DND-41 (cell line): ENCODE measurements around the gene PIEZO2.

Experiments used
- ATAC-seq: fragments of 200-7000 bp; cut with Tn5 transposase; 3 replicates; pipeline ENCODE4 v1.9.1; 2021; ENCODE audit warnings: low read depth; ENCODE audit not compliant: insufficient read depth
- DNase-seq: peaks from one replicate; pipeline ENCODE4 v3.0.0-alpha.2; 2020
- H2AFZ ChIP-seq: 2 replicates; pipeline ENCODE4 v1.6.0; 2012; ENCODE audit warnings: low read depth, low read length
- H3K27ac ChIP-seq: 2 replicates; pipeline ENCODE4 v1.5.1; 2012; ENCODE audit warnings: low read length, inconsistent platforms
- H3K27me3 ChIP-seq: fragments of 200-600 bp; sonication (generic); 2 replicates; pipeline ENCODE4 v1.6.0; 2012; ENCODE audit warnings: low read length, mild to moderate bottlenecking, inconsistent platforms; ENCODE audit not compliant: insufficient read depth, poor library complexity
- H3K36me3 ChIP-seq: 2 replicates; pipeline ENCODE4 v1.5.1; 2012; ENCODE audit warnings: low read length, inconsistent platforms; ENCODE audit not compliant: insufficient read depth
- H3K4me1 ChIP-seq: 2 replicates; pipeline ENCODE4 v1.5.1; 2012; ENCODE audit warnings: mild to moderate bottlenecking, low read length; ENCODE audit not compliant: insufficient read depth
- H3K4me2 ChIP-seq: 2 replicates; pipeline ENCODE4 v1.6.0; 2012; ENCODE audit warnings: mild to moderate bottlenecking, moderate library complexity, low read length, inconsistent platforms; ENCODE audit not compliant: insufficient read depth
- H3K4me3 ChIP-seq, 2 experiments: fragments of 200-600 bp in 1 of 2; shearing (Covaris generic) in 1 of 2; 2 replicates each; pipeline ENCODE4 v1.5.1; 2012 to 2016; ENCODE audit warnings: inconsistent platforms in 2 of 2, low read length in 2 of 2, mild to moderate bottlenecking in 2 of 2, low read depth in 1 of 2, moderate library complexity in 1 of 2
- H3K79me2 ChIP-seq: 2 replicates; pipeline ENCODE4 v1.6.0; 2012; ENCODE audit warnings: low read length, inconsistent platforms; ENCODE audit not compliant: insufficient read depth
- H3K9ac ChIP-seq: 2 replicates; pipeline ENCODE4 v1.6.0; 2012; ENCODE audit warnings: low read depth, mild to moderate bottlenecking, inconsistent platforms, low read length, moderate library complexity
- H3K9me3 ChIP-seq: 2 replicates; pipeline ENCODE4 v1.5.1; 2012; ENCODE audit warnings: low read length, moderate library complexity, mild to moderate bottlenecking, inconsistent platforms; ENCODE audit not compliant: insufficient read depth, severe bottlenecking
- H4K20me1 ChIP-seq: 2 replicates; pipeline ENCODE4 v1.6.0; 2012; ENCODE audit warnings: low read length; ENCODE audit not compliant: insufficient read depth
- EZH2 ChIP-seq: IDR thresholded peaks from 3 replicates; pipeline ENCODE4 v1.6.1; 2012; ENCODE audit warnings: borderline replicate concordance, low read depth, mild to moderate bottlenecking, moderate library complexity, low read length, inconsistent platforms; ENCODE audit not compliant: severe bottlenecking
- TF ChIP-seq, protein P1 (sequence below): IDR thresholded peaks from 2 replicates; pipeline ENCODE4 v1.5.1; 2012; ENCODE audit warnings: borderline replicate concordance, low read length, moderate library complexity, mild to moderate bottlenecking; ENCODE audit not compliant: poor library complexity, severe bottlenecking; ENCODE audit errors: extremely low read depth

PIEZO2 gene

GRCh38 chr18:10726198-10727068, 422.9 kb downstream of the PIEZO2 start:
- H3K9me3 ChIP-seq, result no peaks in the 10 kb centered on the region
- no peaks in the 10 kb centered on the region for H3K27me3 ChIP-seq
- no peaks in the 10 kb centered on the region for H3K36me3 ChIP-seq
- no peaks in the 10 kb centered on the region for H3K79me2 ChIP-seq
- DNase-seq (no peak), ATAC-seq (no peak)
- no peak overlapping the region for H3K4me2 ChIP-seq
- no peak overlapping the region for H3K4me3 ChIP-seq
- no peaks in the 10 kb centered on the region for H4K20me1 ChIP-seq
- H3K27ac ChIP-seq, result no peak overlapping the region
- no peak overlapping the region for H2AFZ ChIP-seq
- no peaks in the 10 kb centered on the region for H3K4me1 ChIP-seq
- TF ChIP-seq EZH2, result no peak
- H3K9ac ChIP-seq, result no peak overlapping the region

DNA sequence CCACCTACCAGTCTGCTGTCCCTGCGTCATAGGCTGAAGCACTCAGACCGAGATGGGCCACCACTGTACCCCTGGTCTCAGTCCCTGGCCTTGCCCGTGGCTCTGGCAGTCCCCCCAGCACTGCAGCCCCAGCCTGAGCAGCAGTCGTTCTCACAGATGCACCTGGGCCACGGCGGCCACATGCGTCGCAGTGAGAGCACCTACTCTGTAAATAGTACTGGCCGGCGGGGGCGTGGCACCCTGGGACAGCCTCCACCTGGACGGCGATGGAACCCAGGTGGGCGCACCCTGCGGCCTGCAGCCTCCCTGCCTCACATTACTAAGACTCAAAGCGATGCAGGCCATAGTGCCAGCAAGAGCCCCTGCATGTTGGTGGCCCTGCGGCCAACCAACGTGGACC, 424.7 kb downstream of the PIEZO2 start:
- no peak overlapping the region for H2AFZ ChIP-seq
- H3K36me3 ChIP-seq, result no peaks in the 10 kb centered on the region
- H3K4me2 ChIP-seq, result no peak overlapping the region
- no peaks in the 10 kb centered on the region for H4K20me1 ChIP-seq
- no peak for TF ChIP-seq EZH2
- TF ChIP-seq, protein P1, sequence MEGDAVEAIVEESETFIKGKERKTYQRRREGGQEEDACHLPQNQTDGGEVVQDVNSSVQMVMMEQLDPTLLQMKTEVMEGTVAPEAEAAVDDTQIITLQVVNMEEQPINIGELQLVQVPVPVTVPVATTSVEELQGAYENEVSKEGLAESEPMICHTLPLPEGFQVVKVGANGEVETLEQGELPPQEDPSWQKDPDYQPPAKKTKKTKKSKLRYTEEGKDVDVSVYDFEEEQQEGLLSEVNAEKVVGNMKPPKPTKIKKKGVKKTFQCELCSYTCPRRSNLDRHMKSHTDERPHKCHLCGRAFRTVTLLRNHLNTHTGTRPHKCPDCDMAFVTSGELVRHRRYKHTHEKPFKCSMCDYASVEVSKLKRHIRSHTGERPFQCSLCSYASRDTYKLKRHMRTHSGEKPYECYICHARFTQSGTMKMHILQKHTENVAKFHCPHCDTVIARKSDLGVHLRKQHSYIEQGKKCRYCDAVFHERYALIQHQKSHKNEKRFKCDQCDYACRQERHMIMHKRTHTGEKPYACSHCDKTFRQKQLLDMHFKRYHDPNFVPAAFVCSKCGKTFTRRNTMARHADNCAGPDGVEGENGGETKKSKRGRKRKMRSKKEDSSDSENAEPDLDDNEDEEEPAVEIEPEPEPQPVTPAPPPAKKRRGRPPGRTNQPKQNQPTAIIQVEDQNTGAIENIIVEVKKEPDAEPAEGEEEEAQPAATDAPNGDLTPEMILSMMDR, result no peak
- H3K27ac ChIP-seq, result no peak overlapping the region
- no peaks in the 10 kb centered on the region for H3K27me3 ChIP-seq
- DNase-seq (no peak), ATAC-seq (no peak)
- H3K4me3 ChIP-seq, result no peak overlapping the region
- H3K4me1 ChIP-seq, result no peaks in the 10 kb centered on the region
- no peaks in the 10 kb centered on the region for H3K79me2 ChIP-seq
- H3K9me3 ChIP-seq, result no peaks in the 10 kb centered on the region
- no peak overlapping the region for H3K9ac ChIP-seq

DNA sequence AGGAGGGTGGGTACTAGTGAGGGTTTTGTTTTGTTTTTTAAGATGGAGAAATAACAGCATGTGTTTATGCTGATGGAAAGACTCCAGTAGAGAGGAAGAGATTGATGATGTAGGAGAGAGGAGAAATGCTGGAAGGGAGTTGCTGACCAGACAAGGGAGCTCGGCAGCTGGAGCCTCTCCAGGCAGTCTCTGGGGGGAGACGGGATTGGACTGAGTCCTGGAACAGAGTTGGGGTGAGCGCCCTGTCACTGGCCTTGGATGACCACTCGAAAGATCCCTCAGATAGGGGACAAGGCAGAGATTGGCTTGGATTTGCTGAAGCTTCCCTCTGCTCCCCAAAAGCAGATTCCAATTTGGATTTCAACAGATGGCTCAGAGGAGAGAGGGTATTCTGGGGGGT, 425.9 kb downstream of the PIEZO2 start:
- no peak for ATAC-seq

GRCh38 chr18:10718809-10719208, 430.6 kb downstream of the PIEZO2 start:
- Histone ChIP-seq H3K4me1 (no peaks in the 10 kb centered on the region), H4K20me1 (no peaks in the 10 kb centered on the region), H3K36me3 (no peaks in the 10 kb centered on the region), H3K27me3 (no peaks in the 10 kb centered on the region), H3K79me2 (no peaks in the 10 kb centered on the region), H3K9me3 (no peaks in the 10 kb centered on the region), H2AFZ (no peak overlapping the region), H3K4me2 (no peak overlapping the region), H3K4me3 (no peak overlapping the region), H3K9ac (no peak overlapping the region), H3K27ac (no peak overlapping the region)
- no peak for DNase-seq
- no peak for ATAC-seq
- TF ChIP-seq, protein P1, result no peak
- TF ChIP-seq EZH2, result no peak

More for the DNA sequence above, 425.9 kb downstream of the PIEZO2 start:
- Histone ChIP-seq H3K36me3 (no peaks in the 10 kb centered on the region), H3K27ac (no peak overlapping the region), H3K4me2 (no peak overlapping the region), H4K20me1 (no peaks in the 10 kb centered on the region), H3K4me3 (no peak overlapping the region), H3K9ac (no peak overlapping the region), H3K27me3 (no peaks in the 10 kb centered on the region), H2AFZ (no peak overlapping the region), H3K79me2 (no peaks in the 10 kb centered on the region), H3K9me3 (no peaks in the 10 kb centered on the region), H3K4me1 (no peaks in the 10 kb centered on the region)
- DNase-seq, result no peak
- TF ChIP-seq, protein P1, result no peak
- TF ChIP-seq EZH2, result no peak
